Measurements from ENCODE around the gene PEX5L. TPM values are rescaled to one million over a fixed set of nuclear protein-coding genes. Genes with fewer than 3 reads are reported as not detected.

PEX5L gene
- polyA plus RNA-seq, 1 donor from 2014 or later = 1.0 TPM

DNA sequence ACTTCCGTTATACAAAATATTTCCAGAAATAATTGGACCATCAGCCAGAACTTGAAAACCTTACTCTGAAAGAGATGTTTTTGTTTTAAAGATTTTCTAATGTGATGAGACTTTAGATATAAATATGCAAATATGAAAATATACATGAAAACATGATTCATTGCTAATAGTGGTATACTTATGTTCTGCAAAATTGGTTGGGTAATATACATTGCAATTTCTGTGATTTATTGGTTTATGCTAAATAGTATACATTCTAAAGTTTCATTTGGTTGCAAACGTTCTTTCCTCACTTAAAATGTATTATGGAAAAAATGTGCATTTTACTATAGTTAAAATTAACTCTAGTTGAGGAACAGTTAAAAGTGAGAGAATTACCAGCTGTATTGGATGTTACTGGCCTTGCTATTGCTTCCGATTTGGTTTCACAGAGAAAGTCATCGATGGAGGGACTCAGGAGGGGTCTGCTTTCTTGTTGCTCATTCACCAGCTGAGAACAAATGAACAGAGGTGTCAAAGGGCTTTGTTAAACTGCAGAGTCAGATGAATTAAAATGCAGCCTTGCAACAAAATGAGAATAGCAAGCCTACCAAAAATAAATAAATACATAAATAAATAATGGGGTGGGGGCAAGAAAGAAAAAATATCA lies 149.3 kb downstream of the PEX5L start:
- H4K20me1 ChIP-seq (ENCODE audit: insufficient read depth) = no peaks in the 10 kb centered on the region
- H3K9ac ChIP-seq (ENCODE audit: low read length) = no peak overlapping the region
- H3K9me2 ChIP-seq (ENCODE audit: insufficient read depth, low read length) = no peaks in the 10 kb centered on the region
- H3K4me2 ChIP-seq (ENCODE audit: low read length) = no peak overlapping the region
- TF ChIP-seq EZH2 (IDR thresholded peaks at IDR 0.05; ENCODE audit: borderline replicate concordance, insufficient read depth, low read length, poor library complexity, severe bottlenecking) (no peak), MXI1 (conservative IDR thresholded peaks at IDR 0.05; ENCODE audit: poor library complexity, severe bottlenecking) (no peak), EP300 (conservative IDR thresholded peaks at IDR 0.05; ENCODE audit: poor library complexity, severe bottlenecking) (no peak), POLR2AphosphoS5 (IDR thresholded peaks at IDR 0.05) (no peak), SMC3 (conservative IDR thresholded peaks at IDR 0.05; ENCODE audit: poor library complexity) (no peak), TAF1 (IDR thresholded peaks at IDR 0.05; ENCODE audit: low read depth) (no peak), RAD21 (conservative IDR thresholded peaks at IDR 0.05) (no peak)
- TF ChIP-seq, protein P1, sequence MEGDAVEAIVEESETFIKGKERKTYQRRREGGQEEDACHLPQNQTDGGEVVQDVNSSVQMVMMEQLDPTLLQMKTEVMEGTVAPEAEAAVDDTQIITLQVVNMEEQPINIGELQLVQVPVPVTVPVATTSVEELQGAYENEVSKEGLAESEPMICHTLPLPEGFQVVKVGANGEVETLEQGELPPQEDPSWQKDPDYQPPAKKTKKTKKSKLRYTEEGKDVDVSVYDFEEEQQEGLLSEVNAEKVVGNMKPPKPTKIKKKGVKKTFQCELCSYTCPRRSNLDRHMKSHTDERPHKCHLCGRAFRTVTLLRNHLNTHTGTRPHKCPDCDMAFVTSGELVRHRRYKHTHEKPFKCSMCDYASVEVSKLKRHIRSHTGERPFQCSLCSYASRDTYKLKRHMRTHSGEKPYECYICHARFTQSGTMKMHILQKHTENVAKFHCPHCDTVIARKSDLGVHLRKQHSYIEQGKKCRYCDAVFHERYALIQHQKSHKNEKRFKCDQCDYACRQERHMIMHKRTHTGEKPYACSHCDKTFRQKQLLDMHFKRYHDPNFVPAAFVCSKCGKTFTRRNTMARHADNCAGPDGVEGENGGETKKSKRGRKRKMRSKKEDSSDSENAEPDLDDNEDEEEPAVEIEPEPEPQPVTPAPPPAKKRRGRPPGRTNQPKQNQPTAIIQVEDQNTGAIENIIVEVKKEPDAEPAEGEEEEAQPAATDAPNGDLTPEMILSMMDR (IDR thresholded peaks at IDR 0.05; ENCODE audit: poor library complexity, severe bottlenecking) = no peak
- TF ChIP-seq, protein P2, sequence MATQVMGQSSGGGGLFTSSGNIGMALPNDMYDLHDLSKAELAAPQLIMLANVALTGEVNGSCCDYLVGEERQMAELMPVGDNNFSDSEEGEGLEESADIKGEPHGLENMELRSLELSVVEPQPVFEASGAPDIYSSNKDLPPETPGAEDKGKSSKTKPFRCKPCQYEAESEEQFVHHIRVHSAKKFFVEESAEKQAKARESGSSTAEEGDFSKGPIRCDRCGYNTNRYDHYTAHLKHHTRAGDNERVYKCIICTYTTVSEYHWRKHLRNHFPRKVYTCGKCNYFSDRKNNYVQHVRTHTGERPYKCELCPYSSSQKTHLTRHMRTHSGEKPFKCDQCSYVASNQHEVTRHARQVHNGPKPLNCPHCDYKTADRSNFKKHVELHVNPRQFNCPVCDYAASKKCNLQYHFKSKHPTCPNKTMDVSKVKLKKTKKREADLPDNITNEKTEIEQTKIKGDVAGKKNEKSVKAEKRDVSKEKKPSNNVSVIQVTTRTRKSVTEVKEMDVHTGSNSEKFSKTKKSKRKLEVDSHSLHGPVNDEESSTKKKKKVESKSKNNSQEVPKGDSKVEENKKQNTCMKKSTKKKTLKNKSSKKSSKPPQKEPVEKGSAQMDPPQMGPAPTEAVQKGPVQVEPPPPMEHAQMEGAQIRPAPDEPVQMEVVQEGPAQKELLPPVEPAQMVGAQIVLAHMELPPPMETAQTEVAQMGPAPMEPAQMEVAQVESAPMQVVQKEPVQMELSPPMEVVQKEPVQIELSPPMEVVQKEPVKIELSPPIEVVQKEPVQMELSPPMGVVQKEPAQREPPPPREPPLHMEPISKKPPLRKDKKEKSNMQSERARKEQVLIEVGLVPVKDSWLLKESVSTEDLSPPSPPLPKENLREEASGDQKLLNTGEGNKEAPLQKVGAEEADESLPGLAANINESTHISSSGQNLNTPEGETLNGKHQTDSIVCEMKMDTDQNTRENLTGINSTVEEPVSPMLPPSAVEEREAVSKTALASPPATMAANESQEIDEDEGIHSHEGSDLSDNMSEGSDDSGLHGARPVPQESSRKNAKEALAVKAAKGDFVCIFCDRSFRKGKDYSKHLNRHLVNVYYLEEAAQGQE (IDR thresholded peaks at IDR 0.05; ENCODE audit: borderline replicate concordance) = no peak
- H3K27ac ChIP-seq (ENCODE audit: low read length) = no peak overlapping the region
- H3K36me3 ChIP-seq (ENCODE audit: insufficient read depth, low read length) = no peaks in the 10 kb centered on the region
- H3K9me3 ChIP-seq (ENCODE audit: low read length) = no peaks in the 10 kb centered on the region
- no peak overlapping the region for H3K4me3 ChIP-seq (ENCODE audit: low read length)
- no peaks in the 10 kb centered on the region for H3F3A ChIP-seq (ENCODE audit: insufficient read depth, low read length, poor library complexity, severe bottlenecking)
- H3K79me2 ChIP-seq (replicated peaks; ENCODE audit: insufficient read depth, low read length) = no peaks in the 10 kb centered on the region
- H2AFZ ChIP-seq (ENCODE audit: low read depth, low read length) = no peak overlapping the region
- H3K27me3 ChIP-seq (ENCODE audit: insufficient read depth, low read depth, low read length) = no peaks in the 10 kb centered on the region

DNA sequence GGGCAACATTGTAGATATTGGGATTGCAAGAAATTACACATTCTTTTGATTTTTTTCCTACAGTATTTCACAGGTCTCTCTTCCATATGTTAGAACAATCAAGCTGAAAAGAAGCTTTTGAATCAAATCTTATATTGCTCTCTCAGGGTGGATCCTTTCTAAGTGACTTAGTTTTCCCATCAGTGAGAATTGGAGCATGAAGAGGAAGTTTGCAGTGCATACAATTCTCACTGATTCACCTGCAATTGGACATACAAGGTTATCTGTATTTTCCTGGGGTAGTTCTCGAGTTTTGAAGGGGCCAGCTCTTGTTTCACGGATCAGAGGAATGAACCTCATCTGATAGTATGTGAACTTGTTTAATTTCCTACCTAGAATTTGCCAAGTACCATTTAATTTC lies 150.8 kb downstream of the PEX5L start:
- no peaks in the 10 kb centered on the region for H3K36me3 ChIP-seq (ENCODE audit: insufficient read depth, low read length)
- H3K4me2 ChIP-seq (ENCODE audit: low read length) = no peak overlapping the region
- no peaks in the 10 kb centered on the region for H3K79me2 ChIP-seq (replicated peaks; ENCODE audit: insufficient read depth, low read length)
- TF ChIP-seq, protein P2 (IDR thresholded peaks at IDR 0.05; ENCODE audit: borderline replicate concordance) = no peak
- TF ChIP-seq SMC3 (conservative IDR thresholded peaks at IDR 0.05; ENCODE audit: poor library complexity) = no peak
- no peak for TF ChIP-seq TAF1 (IDR thresholded peaks at IDR 0.05; ENCODE audit: low read depth)
- TF ChIP-seq EP300 (conservative IDR thresholded peaks at IDR 0.05; ENCODE audit: poor library complexity, severe bottlenecking) = no peak
- no peak for TF ChIP-seq POLR2AphosphoS5 (IDR thresholded peaks at IDR 0.05)
- no peak for TF ChIP-seq EZH2 (IDR thresholded peaks at IDR 0.05; ENCODE audit: borderline replicate concordance, insufficient read depth, low read length, poor library complexity, severe bottlenecking)
- no peak for TF ChIP-seq MXI1 (conservative IDR thresholded peaks at IDR 0.05; ENCODE audit: poor library complexity, severe bottlenecking)
- no peak for TF ChIP-seq RAD21 (conservative IDR thresholded peaks at IDR 0.05)
- TF ChIP-seq, protein P1 (IDR thresholded peaks at IDR 0.05; ENCODE audit: poor library complexity, severe bottlenecking) = no peak
- H4K20me1 ChIP-seq (ENCODE audit: insufficient read depth) = no peaks in the 10 kb centered on the region
- no peak overlapping the region for H2AFZ ChIP-seq (ENCODE audit: low read depth, low read length)
- H3K9me2 ChIP-seq (ENCODE audit: insufficient read depth, low read length) = no peaks in the 10 kb centered on the region
- no peaks in the 10 kb centered on the region for H3K27me3 ChIP-seq (ENCODE audit: insufficient read depth, low read depth, low read length)
- H3K9me3 ChIP-seq (ENCODE audit: low read length) = no peaks in the 10 kb centered on the region
- no peaks in the 10 kb centered on the region for H3F3A ChIP-seq (ENCODE audit: insufficient read depth, low read length, poor library complexity, severe bottlenecking)
- H3K27ac ChIP-seq (ENCODE audit: low read length) = no peak overlapping the region
- no peak overlapping the region for H3K4me3 ChIP-seq (ENCODE audit: low read length)
- no peak overlapping the region for H3K9ac ChIP-seq (ENCODE audit: low read length)
